Panc1 (cell line): Measurements from ENCODE around the gene GNAO1.

Experiments
- CTCF ChIP-seq: fragments of 450-650 bp; IDR thresholded peaks from 2 replicates; pipeline ENCODE4 v1.5.1; 2017; ENCODE audit warnings: mild to moderate bottlenecking
- POLR2AphosphoS5 ChIP-seq: IDR thresholded peaks from 2 replicates; pipeline ENCODE4 v1.6.1; 2012; ENCODE audit warnings: mild to moderate bottlenecking, low read depth, low read length, moderate library complexity
- REST ChIP-seq, 2 experiments: IDR thresholded peaks; 2 replicates each; pipeline ENCODE4 v1.6.1; 2011 to 2012; ENCODE audit warnings: low read depth in 2 of 2, control low read depth in 1 of 2, low read length in 1 of 2, mild to moderate bottlenecking in 1 of 2, moderate library complexity in 1 of 2; ENCODE audit not compliant: insufficient read depth in 1 of 2

GRCh38 chr16:56143666-56144065 is 47.6 kb upstream of the GNAO1 start:
- no peak for TF ChIP-seq CTCF
- no peak for TF ChIP-seq POLR2AphosphoS5
- TF ChIP-seq REST (IDR thresholded peaks at IDR 0.05; ENCODE audit: insufficient read depth in 1 of 2, low read depth in 2 of 2, low read length in 1 of 2) = no peak
